IMR-90 (cell line): ENCODE data around the gene TNFRSF1B. TPM values are rescaled to one million over a fixed set of nuclear protein-coding genes. Genes with fewer than 3 reads are reported as not detected.
A peak's percentile ranks its signal among the peaks of the same experiment; 100 is the strongest.

Experiments
- ATAC-seq: fragments of 200-7000 bp; cut with Tn5 transposase; 2 replicates; pipeline ENCODE4 v1.9.1; 2020; ENCODE audit warnings: low read depth, mild to moderate bottlenecking, moderate library complexity
- BruUV-seq: library from RNA; stranded (reverse); fragments of 400-500 nt; replicated peaks from 2 replicates; lab custom pipeline; 2021; lab: Mats Ljungman, UMichigan
- CTCF ChIA-PET: fragments of 300-600 bp; formaldehyde crosslinking; extraction: SDS; loops from one replicate; lab custom pipeline; 2021; ENCODE audit warnings: antibody characterized with exemption; lab: Yijun Ruan, JAX
- POLR2A ChIA-PET: fragments of 300-600 bp; sonication (Branson Sonifier 250); formaldehyde crosslinking; loops from one replicate; lab custom pipeline; 2022; ENCODE audit warnings: antibody characterized with exemption; ENCODE audit not compliant: unreplicated experiment; lab: Charles Lee
- DNase-seq: peaks from one replicate; pipeline ENCODE4 v3.0.0; 2013
- H2AFZ ChIP-seq: replicated peaks from 2 replicates; pipeline ENCODE3; 2013; ENCODE audit warnings: low read length, mild to moderate bottlenecking; ENCODE audit not compliant: poor library complexity
- H2AK5ac ChIP-seq: 2 replicates; pipeline ENCODE4 v1.6.1; 2013; ENCODE audit warnings: low read depth, low read length, inconsistent platforms
- H2AK9ac ChIP-seq: replicated peaks from 2 replicates; pipeline ENCODE3; 2013; ENCODE audit warnings: mild to moderate bottlenecking, low read depth, low read length, moderate library complexity; ENCODE audit not compliant: poor library complexity
- H2BK120ac ChIP-seq: 2 replicates; pipeline ENCODE4 v1.6.1; 2013; ENCODE audit warnings: low read depth, low read length, inconsistent platforms
- H2BK15ac ChIP-seq: 3 replicates; pipeline ENCODE4 v1.6.1; 2013; ENCODE audit warnings: low read depth, low read length, inconsistent platforms
- H2BK20ac ChIP-seq: 2 replicates; pipeline ENCODE4 v1.6.1; 2013; ENCODE audit warnings: low read depth, mild to moderate bottlenecking, inconsistent platforms, low read length, moderate library complexity
- H2BK5ac ChIP-seq: 2 replicates; pipeline ENCODE4 v1.6.1; 2013; ENCODE audit warnings: mild to moderate bottlenecking, low read depth, low read length, inconsistent platforms; ENCODE audit not compliant: poor library complexity, severe bottlenecking
- H3K14ac ChIP-seq: replicated peaks from 2 replicates; pipeline ENCODE4 v1.6.1; 2013; ENCODE audit warnings: low read depth, low read length, inconsistent platforms
- H3K18ac ChIP-seq: 2 replicates; pipeline ENCODE4 v1.6.1; 2013; ENCODE audit warnings: low read depth, low read length, control low read depth
- H3K23ac ChIP-seq: 2 replicates; pipeline ENCODE4 v1.6.1; 2013; ENCODE audit warnings: low read depth, low read length, inconsistent platforms
- H3K27ac ChIP-seq: 2 replicates; pipeline ENCODE4 v1.5.1; 2013; ENCODE audit warnings: mild to moderate bottlenecking, control low read depth, low read length; ENCODE audit not compliant: insufficient read depth
- H3K27me3 ChIP-seq: 2 replicates; pipeline ENCODE4 v1.6.1; 2013; ENCODE audit warnings: low read length; ENCODE audit not compliant: control insufficient read depth, insufficient read depth
- H3K36me3 ChIP-seq: 2 replicates; pipeline ENCODE4 v1.6.1; 2013; ENCODE audit warnings: low read length, mixed read lengths; ENCODE audit not compliant: control insufficient read depth, insufficient read depth
- H3K4ac ChIP-seq: 2 replicates; pipeline ENCODE4 v1.6.1; 2013; ENCODE audit warnings: low read depth, low read length, inconsistent platforms
- H3K4me1 ChIP-seq: 2 replicates; pipeline ENCODE4 v1.6.1; 2013; ENCODE audit warnings: low read length, mixed read lengths; ENCODE audit not compliant: control insufficient read depth, insufficient read depth
- H3K4me2 ChIP-seq: 2 replicates; pipeline ENCODE4 v1.6.1; 2013; ENCODE audit warnings: low read depth, mild to moderate bottlenecking, control low read depth, low read length, moderate library complexity
- H3K4me3 ChIP-seq: 2 replicates; pipeline ENCODE4 v1.5.1; 2013; ENCODE audit warnings: low read depth, mild to moderate bottlenecking, control low read depth, low read length, moderate library complexity; ENCODE audit not compliant: insufficient read depth
- H3K56ac ChIP-seq: 2 replicates; pipeline ENCODE4 v1.6.1; 2013; ENCODE audit warnings: low read length, inconsistent platforms; ENCODE audit not compliant: insufficient read depth; ENCODE audit errors: extremely low read depth
- H3K79me1 ChIP-seq, 2 experiments: 2 replicates each; pipeline ENCODE4 v1.6.1; 2013; ENCODE audit warnings: low read length in 2 of 2, inconsistent platforms in 1 of 2, low read depth in 1 of 2
- H3K9ac ChIP-seq: 2 replicates; pipeline ENCODE4 v1.6.1; 2013; ENCODE audit warnings: low read depth, low read length, control low read depth
- H3K9me1 ChIP-seq: 2 replicates; pipeline ENCODE4 v1.6.1; 2013; ENCODE audit warnings: low read length, inconsistent platforms; ENCODE audit not compliant: insufficient read depth
- H3K9me3 ChIP-seq: 2 replicates; pipeline ENCODE4 v1.6.1; 2013; ENCODE audit warnings: low read length; ENCODE audit not compliant: control insufficient read depth, insufficient read depth
- H4K20me1 ChIP-seq: 2 replicates; pipeline ENCODE4 v1.6.1; 2013; ENCODE audit warnings: low read length, inconsistent platforms; ENCODE audit not compliant: insufficient read depth
- H4K5ac ChIP-seq: 2 replicates; pipeline ENCODE4 v1.6.1; 2013; ENCODE audit warnings: mild to moderate bottlenecking, low read depth, low read length, control low read depth
- H4K8ac ChIP-seq, 2 experiments: 2 replicates each; pipeline ENCODE4 v1.6.1; 2013; ENCODE audit warnings: low read depth in 2 of 2, low read length in 2 of 2, control low read depth in 1 of 2, inconsistent platforms in 1 of 2
- H4K91ac ChIP-seq: 2 replicates; pipeline ENCODE4 v1.6.1; 2013; ENCODE audit warnings: low read depth, low read length, inconsistent platforms; ENCODE audit not compliant: insufficient read depth
- BHLHE40 ChIP-seq: fragments of 150-350 bp; IDR thresholded peaks from 2 replicates; pipeline ENCODE4 v1.6.1; 2016; ENCODE audit warnings: mild to moderate bottlenecking, low read depth, low read length
- CEBPB ChIP-seq: IDR thresholded peaks from 2 replicates; pipeline ENCODE4 v1.6.1; 2012; ENCODE audit warnings: low read depth, low read length, improper control_type of control experiment
- FOS ChIP-seq: fragments of 150-350 bp; IDR thresholded peaks from 2 replicates; pipeline ENCODE4 v1.6.1; 2016; ENCODE audit warnings: low read depth, low read length
- MAFK ChIP-seq: IDR thresholded peaks from 2 replicates; pipeline ENCODE4 v1.6.1; 2012; ENCODE audit warnings: low read depth, low read length, improper control_type of control experiment
- RFX5 ChIP-seq: IDR thresholded peaks from 2 replicates; pipeline ENCODE4 v1.8.0; 2012; ENCODE audit warnings: low read depth, mild to moderate bottlenecking, low read length, moderate library complexity
- dilution Hi-C: fragments of 300-500 bp; cut with HindIII; formaldehyde crosslinking; loops from one replicate; pipeline ENCODE4 v1.14.3; 2018; ENCODE audit warnings: low sequenced_read_pairs; ENCODE audit not compliant: unreplicated experiment
- in situ Hi-C: fragments of 300-500 bp; cut with MboI; formaldehyde crosslinking; loops from 3 replicates; pipeline ENCODE4 v1.14.3; 2019; ENCODE audit warnings: low sequenced_read_pairs, inconsistent platforms, mixed read lengths
- intact Hi-C: fragments of 100-400 bp; cut with micrococcal nuclease; formaldehyde crosslinking; loops from 2 replicates; pipeline ENCODE4 v1.10.0; 2022
- polyA plus RNA-seq, 3 experiments: library from polyadenylated mRNA; depleted of rRNA; stranded (reverse); fragments of >200 nt; gene quantifications; 2 replicates each; pipeline ENCODE4 v1.2.3, GENCODE V29; 2012; ENCODE audit warnings: low replicate concordance in 1 of 3
- total RNA-seq: library from RNA; depleted of rRNA; stranded (reverse); fragments of >200 nt; gene quantifications from 2 replicates; pipeline ENCODE4 v1.2.3, GENCODE V29; 2012
- TF ChIP-seq, protein P1 (sequence below): fragments of 150-350 bp; IDR thresholded peaks from 2 replicates; pipeline ENCODE4 v1.6.1; 2017; ENCODE audit warnings: mild to moderate bottlenecking, antibody characterized with exemption, low read length, low read depth

TNFRSF1B gene
- total and polyA plus RNA-seq, 2 of the 4 experiments (the other 2 are of a cell fraction): 4.3 to 8.9 TPM

DNA sequence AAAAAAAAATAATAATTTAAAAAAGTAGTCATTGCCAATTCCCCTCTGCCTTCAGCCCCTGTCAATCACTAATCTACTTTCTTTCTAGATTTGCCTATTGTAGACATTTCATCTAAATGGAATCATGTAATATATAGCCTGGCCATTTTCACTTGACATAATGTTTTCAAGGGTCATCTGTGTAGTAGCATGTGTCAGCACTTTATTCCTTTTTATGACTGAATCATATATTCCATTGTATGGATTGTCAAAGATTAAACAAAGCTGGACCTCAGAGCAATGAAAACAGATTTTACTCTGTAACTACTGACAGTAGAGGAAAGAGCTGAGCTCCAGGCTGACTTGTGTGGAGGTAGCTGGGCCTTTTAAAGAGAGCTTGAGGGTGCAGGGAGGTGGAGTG, 78.9 kb downstream of the TNFRSF1B start:
- Histone ChIP-seq H2AK5ac (no peak overlapping the region), H3K9ac (no peak overlapping the region), H3K4me1 (no peaks in the 10 kb centered on the region), H2BK120ac (no peak overlapping the region), H3K23ac (no peak overlapping the region), H2BK20ac (no peak overlapping the region), H4K20me1 (no peaks in the 10 kb centered on the region), H2AK9ac (no peak overlapping the region), H2BK15ac (no peak overlapping the region), H3K36me3 (peaks cover 30% of the 10 kb centered on the region), H3K27me3 (no peaks in the 10 kb centered on the region), H3K4me3 (no peak overlapping the region), H3K4ac (no peak overlapping the region), H4K5ac (no peak overlapping the region), H3K56ac (no peak overlapping the region), H3K79me1 (peaks cover 11 to 12% of the 10 kb centered on the region in 2 experiments; a peak in 3 of 4 replicates), H3K18ac (no peak overlapping the region), H3K14ac (no peak overlapping the region), H3K9me1 (no peaks in the 10 kb centered on the region; the same call in 1 of the 2 replicates), H3K27ac (no peak overlapping the region), H4K91ac (no peak overlapping the region), H3K9me3 (no peaks in the 10 kb centered on the region), H3K4me2 (no peak overlapping the region), H2AFZ (no peak overlapping the region), H4K8ac (no peak overlapping the region), H2BK5ac (no peak overlapping the region)
- no peak for DNase-seq
- no peak for ATAC-seq
- ChIA-PET POLR2A (no interaction called here), CTCF (no interaction called here)
- dilution Hi-C loops (no loop called here), intact Hi-C loops (no loop called here), in situ Hi-C loops (no loop called here)
- TF ChIP-seq CEBPB: no peak
- 0 out of 2 replicates have a peak, but pooled peaks have one; percentile 25 for TF ChIP-seq MAFK
- TF ChIP-seq, protein P1, sequence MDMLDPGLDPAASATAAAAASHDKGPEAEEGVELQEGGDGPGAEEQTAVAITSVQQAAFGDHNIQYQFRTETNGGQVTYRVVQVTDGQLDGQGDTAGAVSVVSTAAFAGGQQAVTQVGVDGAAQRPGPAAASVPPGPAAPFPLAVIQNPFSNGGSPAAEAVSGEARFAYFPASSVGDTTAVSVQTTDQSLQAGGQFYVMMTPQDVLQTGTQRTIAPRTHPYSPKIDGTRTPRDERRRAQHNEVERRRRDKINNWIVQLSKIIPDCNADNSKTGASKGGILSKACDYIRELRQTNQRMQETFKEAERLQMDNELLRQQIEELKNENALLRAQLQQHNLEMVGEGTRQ: no peak
- no peak for TF ChIP-seq RFX5
- TF ChIP-seq FOS: no peak
- no peak for TF ChIP-seq BHLHE40
- BruUV-seq: no TSS peak
